Pericardium fibroblast (primary cell): ENCODE results near the gene AK5. TPM values are rescaled to one million over a fixed set of nuclear protein-coding genes. Genes with fewer than 3 reads are reported as not detected.

Experiments
- total RNA-seq: library from RNA; depleted of rRNA; stranded (reverse); fragments of >200 nt; gene quantifications from 2 replicates; pipeline ENCODE4 v1.2.3, GENCODE V29; 2015

The AK5 gene, protein sequence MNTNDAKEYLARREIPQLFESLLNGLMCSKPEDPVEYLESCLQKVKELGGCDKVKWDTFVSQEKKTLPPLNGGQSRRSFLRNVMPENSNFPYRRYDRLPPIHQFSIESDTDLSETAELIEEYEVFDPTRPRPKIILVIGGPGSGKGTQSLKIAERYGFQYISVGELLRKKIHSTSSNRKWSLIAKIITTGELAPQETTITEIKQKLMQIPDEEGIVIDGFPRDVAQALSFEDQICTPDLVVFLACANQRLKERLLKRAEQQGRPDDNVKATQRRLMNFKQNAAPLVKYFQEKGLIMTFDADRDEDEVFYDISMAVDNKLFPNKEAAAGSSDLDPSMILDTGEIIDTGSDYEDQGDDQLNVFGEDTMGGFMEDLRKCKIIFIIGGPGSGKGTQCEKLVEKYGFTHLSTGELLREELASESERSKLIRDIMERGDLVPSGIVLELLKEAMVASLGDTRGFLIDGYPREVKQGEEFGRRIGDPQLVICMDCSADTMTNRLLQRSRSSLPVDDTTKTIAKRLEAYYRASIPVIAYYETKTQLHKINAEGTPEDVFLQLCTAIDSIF
- total RNA-seq: 8.5 and 17.5 TPM in 2 replicates

DNA sequence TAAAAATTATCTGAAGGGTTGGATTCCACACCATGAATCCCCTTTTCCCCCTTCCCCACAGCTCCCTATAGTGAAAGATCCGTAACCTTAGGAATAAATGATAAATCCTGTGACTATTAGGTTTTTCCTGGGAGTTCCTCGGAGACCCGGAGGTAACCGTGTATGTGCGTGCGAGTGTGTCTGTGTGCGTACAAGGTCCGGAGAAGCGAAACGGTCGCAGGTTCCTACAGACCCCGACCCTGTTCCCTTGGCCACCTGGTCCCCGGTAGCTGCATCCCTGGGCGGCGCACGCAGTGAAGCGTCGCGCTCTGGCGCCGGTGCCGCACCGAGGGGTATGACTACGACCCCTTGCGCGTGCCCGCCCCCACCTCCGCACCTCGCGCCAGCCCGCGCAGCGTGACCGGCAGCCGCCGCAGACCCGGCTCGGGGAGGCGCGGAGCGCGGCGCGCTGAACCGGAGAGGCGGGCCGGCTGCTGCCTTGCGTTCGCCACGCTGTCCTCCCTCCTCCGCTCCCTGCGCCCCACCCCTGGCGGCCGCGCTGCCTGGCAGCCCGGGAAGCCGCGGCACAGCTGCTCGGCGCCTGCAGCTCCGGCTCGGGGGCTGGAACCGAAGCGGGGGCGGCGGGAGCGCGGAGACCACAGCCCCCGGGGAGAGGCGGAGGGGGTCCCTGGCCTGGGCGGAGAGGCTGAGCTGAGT is at the start of gene AK5:
AK5 (plus strand) TSS at position 529 of the 696 bp plus-strand sequence. CDS start 295 bp downstream, outside the sequence.

Other genes starting within 250 kb of the AK5 start
- gene PIGK, start 62.6 kb upstream of the AK5 start, total RNA-seq: 19.5 and 22.9 TPM in 2 replicates